RPMI7951 (cell line): ENCODE measurements around the gene MAPT. TPM values are rescaled to one million over a fixed set of nuclear protein-coding genes. Genes with fewer than 3 reads are reported as not detected.
A peak's percentile ranks its signal among the peaks of the same experiment; 100 is the strongest.

Experiments
- DNase-seq: peaks from one replicate; pipeline ENCODE4 v3.0.0-alpha.2; 2012; ENCODE audit warnings: low read depth
- total RNA-seq: library from RNA; depleted of rRNA; stranded (reverse); fragments of >200 nt; shearing (Covaris generic); gene quantifications from 2 replicates; pipeline ENCODE4 v1.2.3, GENCODE V29; 2014; rRNA removed

MAPT gene
- 0.10 and 0.12 TPM in 2 replicates for total RNA-seq

GRCh38 chr17:45894022-45894784 is at the start of gene MAPT:
TSS of gene MAPT (plus strand) at chr17:45894554. CDS start at chr17:45962338, 67,784 bp downstream.
- DNase-seq: peak; percentile 76

GRCh38 chr17:45844695-45845375 is 49.5 kb upstream of the MAPT start, which contains the start of gene SPPL2C:
TSS of gene SPPL2C (plus strand) at chr17:45844881. CDS start at chr17:45844907, 26 bp downstream.
- no peak for DNase-seq

GRCh38 chr17:45845376-45846185 is 48.8 kb upstream of the MAPT start:
- no peak for DNase-seq

GRCh38 chr17:45846223-45846622 is 48.1 kb upstream of the MAPT start:
- DNase-seq: no peak

- DNase-seq: no peak
These were observed 47.7 kb upstream of the MAPT start for GRCh38 chr17:45846646-45847045.

- DNase-seq: no peak
These were observed 47.3 kb upstream of the MAPT start for GRCh38 chr17:45847101-45847500.

GRCh38 chr17:45847747-45848146 is 46.6 kb upstream of the MAPT start:
- no peak for DNase-seq

- DNase-seq: no peak
These were observed 45.9 kb upstream of the MAPT start for GRCh38 chr17:45848405-45848804.

GRCh38 chr17:45848868-45849535 is 45.4 kb upstream of the MAPT start:
- DNase-seq: no peak

- no peak for DNase-seq
These were observed 44.8 kb upstream of the MAPT start for GRCh38 chr17:45849536-45849990.

- no peak for DNase-seq
These were observed 44.3 kb upstream of the MAPT start for GRCh38 chr17:45850011-45850410.

- no peak for DNase-seq
These were observed 43.9 kb upstream of the MAPT start for GRCh38 chr17:45850468-45850867.

- DNase-seq: no peak
These were observed 43.3 kb upstream of the MAPT start for GRCh38 chr17:45851022-45851421.

- no peak for DNase-seq
These were observed 42.9 kb upstream of the MAPT start for GRCh38 chr17:45851464-45851863.

GRCh38 chr17:45851873-45852272 is 42.5 kb upstream of the MAPT start:
- no peak for DNase-seq

GRCh38 chr17:45852535-45853297 is 41.6 kb upstream of the MAPT start:
- peak; percentile 30 for DNase-seq

- no peak for DNase-seq
These were observed 40.1 kb upstream of the MAPT start for GRCh38 chr17:45854209-45854608.

GRCh38 chr17:45855691-45856336 is 38.5 kb upstream of the MAPT start:
- DNase-seq: peak; percentile 48

- DNase-seq: peak; percentile 21
These were observed 36.2 kb upstream of the MAPT start for GRCh38 chr17:45857977-45858708.

- DNase-seq: no peak
These were observed 33.2 kb upstream of the MAPT start for GRCh38 chr17:45861165-45861564.
